NCI-H2107 (cell line): Measurements from ENCODE around the gene IGSF23.
"Not testable (repeated sequence)": the region's sequence is repeated elsewhere in the genome, so short reads cannot be mapped to it uniquely, and the experiment has no call there.

Experiments
- DNase-seq: peaks from one replicate; lab custom pipeline; 2025; lab: John Stamatoyannopoulos, UW

The IGSF23 gene

GRCh38 chr19:44614313-44614712 lies 950 bp downstream of the IGSF23 start:
- no peak for DNase-seq

GRCh38 chr19:44615863-44616247 lies 2.5 kb downstream of the IGSF23 start:
- DNase-seq, result no peak

GRCh38 chr19:44617110-44617880 lies 3.9 kb downstream of the IGSF23 start:
- DNase-seq, result no peak

GRCh38 chr19:44618640-44619357 lies 5.4 kb downstream of the IGSF23 start:
- DNase-seq, result no peak

GRCh38 chr19:44620667-44621066 lies 7.3 kb downstream of the IGSF23 start:
- DNase-seq, result no peak

- DNase-seq, result no peak
Measured at GRCh38 chr19:44621367-44621766, 8.0 kb downstream of the IGSF23 start.

- DNase-seq, result no peak
Measured at GRCh38 chr19:44623080-44623479, 9.7 kb downstream of the IGSF23 start.

GRCh38 chr19:44623626-44624025 lies 10.3 kb downstream of the IGSF23 start:
- DNase-seq, result no peak

GRCh38 chr19:44624840-44625354 lies 11.5 kb downstream of the IGSF23 start:
- DNase-seq, result no peak

GRCh38 chr19:44625637-44626036 lies 12.3 kb downstream of the IGSF23 start:
- DNase-seq, result not testable (repeated sequence)

- no peak for DNase-seq
Measured at GRCh38 chr19:44626048-44626624, 12.8 kb downstream of the IGSF23 start.

- no peak for DNase-seq
Measured at GRCh38 chr19:44627631-44628030, 14.3 kb downstream of the IGSF23 start.

- DNase-seq, result no peak
Measured at GRCh38 chr19:44628793-44629192, 15.4 kb downstream of the IGSF23 start.

GRCh38 chr19:44631611-44632010 lies 18.2 kb downstream of the IGSF23 start:
- DNase-seq, result not testable (repeated sequence)

- DNase-seq, result not testable (repeated sequence)
Measured at GRCh38 chr19:44634058-44634457, 20.7 kb downstream of the IGSF23 start.

GRCh38 chr19:44634785-44635184 lies 21.4 kb downstream of the IGSF23 start:
- DNase-seq, result no peak

- no peak for DNase-seq
Measured at GRCh38 chr19:44635581-44636438, 22.4 kb downstream of the IGSF23 start.

GRCh38 chr19:44636439-44637389 lies 23.4 kb downstream of the IGSF23 start:
- no peak for DNase-seq

GRCh38 chr19:44637390-44637764 lies 24.0 kb downstream of the IGSF23 start:
- no peak for DNase-seq

GRCh38 chr19:44640518-44640917 lies 27.2 kb downstream of the IGSF23 start:
- no peak for DNase-seq
